Measurements from ENCODE around the gene C6orf132.

C6orf132 gene

GRCh38 chr6:42104095-42104803, 38.2 kb downstream of the C6orf132 start:
- peak; percentile 80 to 82 for ATAC-seq

DNA sequence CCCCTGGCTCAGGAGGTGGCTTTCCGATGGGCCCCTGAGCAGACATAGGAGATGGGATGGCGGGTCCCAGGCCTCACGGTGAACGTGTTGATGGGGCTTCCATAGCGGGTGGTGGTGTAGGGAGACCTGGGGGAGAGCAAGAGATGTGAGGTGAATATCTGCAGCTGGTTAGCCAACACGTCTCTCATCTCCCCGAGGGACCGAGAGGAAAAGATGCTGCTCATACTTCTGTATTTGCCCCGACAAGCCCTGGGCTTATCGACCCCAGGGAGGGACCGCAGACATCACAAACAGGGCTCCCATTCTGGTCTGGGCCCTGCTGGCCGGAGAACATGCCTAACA, 38.7 kb downstream of the C6orf132 start:
- peak in 1 of 2 donors; percentile 3 for ATAC-seq

GRCh38 chr6:42103216-42103615, 39.2 kb downstream of the C6orf132 start:
- ATAC-seq = no peak

- ATAC-seq = no peak
These were observed 41.2 kb downstream of the C6orf132 start for GRCh38 chr6:42101186-42101657.

GRCh38 chr6:42100029-42100901, 42.2 kb downstream of the C6orf132 start:
- no peak for ATAC-seq

DNA sequence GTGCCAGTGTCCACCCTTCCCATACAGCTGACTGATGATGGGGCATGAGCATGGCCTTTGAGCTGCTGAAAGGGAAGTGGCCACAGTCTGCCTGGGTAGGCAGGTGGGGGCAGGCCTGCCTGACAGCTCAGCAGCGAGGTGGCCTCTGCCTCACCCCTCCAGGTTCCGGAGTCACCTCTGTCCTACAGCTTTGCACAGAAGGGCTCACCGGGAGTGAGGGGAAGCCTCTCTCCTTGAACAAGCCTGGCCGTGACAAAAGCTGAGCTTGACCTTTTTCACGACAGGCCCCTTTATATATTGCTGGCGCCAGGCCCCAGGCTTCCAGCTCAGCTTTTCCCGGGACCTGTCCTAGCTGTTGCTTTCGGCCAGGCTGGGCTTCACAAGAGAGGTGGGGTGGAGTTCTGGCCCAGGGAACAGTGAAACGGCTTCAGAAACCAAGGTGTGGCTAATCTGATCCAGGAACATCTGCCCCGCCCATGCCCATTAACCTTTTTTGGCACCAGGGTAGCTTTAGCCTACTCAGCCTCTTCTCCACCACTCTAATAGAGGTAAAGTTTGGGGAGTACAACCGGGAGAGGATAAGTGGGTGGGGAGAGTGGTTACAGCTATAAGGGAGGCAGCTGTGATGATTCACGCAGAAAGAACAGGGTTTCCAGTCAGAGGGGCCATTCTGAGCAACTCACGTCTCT, 42.9 kb downstream of the C6orf132 start:
- ATAC-seq = no peak

- ATAC-seq = no peak
These were observed 46.5 kb downstream of the C6orf132 start for GRCh38 chr6:42095776-42096541.

DNA sequence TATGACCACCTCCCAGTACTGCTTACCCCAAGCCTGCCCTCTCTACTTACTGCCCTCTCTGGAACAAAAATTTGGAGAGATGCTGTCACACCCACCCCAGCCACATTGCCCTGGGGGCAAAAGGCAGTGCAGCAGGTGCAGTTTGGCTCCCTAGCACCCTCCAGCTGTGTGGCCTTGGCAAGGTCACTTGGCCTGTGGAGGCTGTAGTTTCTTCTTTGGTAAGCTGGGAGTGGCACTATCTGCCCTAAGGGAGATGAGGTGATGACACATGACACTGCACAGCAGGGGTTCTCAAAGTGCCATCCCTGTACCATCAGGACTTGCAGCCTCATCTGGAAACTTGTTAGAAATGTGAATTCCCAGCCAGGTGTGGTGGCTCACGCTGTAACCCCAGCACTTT, 47.3 kb downstream of the C6orf132 start:
- no peak for ATAC-seq

- ATAC-seq = no peak
These were observed 48.7 kb downstream of the C6orf132 start for GRCh38 chr6:42093582-42094329.

GRCh38 chr6:42091718-42092023, 50.7 kb downstream of the C6orf132 start:
- no peak for ATAC-seq

DNA sequence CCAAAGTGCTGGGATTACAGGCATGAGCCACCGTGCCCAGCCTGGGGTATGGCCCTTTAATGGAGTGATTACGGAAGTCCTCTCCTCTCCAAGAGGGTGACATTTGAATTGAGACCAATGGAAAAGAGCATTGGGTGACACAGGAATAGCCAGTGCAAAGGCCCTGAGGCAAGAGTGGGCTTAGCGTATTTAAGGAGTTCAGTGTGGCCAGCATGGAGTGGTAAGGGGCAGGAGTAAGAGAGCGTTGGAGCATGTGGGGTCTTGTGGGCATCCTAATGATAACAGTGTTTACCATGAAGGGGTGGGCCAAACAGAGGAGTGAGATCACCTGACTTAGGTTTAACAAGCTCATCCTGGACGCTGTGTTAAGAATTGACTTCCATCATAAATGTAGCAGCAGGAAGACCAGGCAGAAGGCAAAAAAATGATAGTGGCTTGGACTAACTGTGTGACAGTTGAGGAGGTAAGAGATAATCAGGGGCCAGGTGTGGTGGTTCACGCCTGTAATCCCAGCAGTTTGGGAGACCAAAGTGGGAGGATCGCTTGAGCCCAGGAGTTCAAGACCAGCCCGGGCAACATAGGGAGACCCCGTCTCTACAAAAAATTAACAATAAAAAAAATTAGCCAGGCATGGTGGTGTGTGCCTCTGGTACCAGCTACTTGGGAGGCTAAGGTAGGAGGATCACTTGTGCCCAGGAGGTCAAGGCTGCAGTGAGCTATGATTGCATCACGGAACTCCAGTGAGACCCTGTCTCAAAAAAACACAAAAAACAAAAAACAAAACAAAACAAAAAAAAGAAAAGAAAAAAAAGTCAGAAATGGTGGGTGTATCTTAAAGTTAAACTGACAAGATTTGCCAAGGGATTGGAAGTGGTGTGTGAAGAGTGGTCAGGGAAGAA, 51.4 kb downstream of the C6orf132 start:
- no peak for ATAC-seq

DNA sequence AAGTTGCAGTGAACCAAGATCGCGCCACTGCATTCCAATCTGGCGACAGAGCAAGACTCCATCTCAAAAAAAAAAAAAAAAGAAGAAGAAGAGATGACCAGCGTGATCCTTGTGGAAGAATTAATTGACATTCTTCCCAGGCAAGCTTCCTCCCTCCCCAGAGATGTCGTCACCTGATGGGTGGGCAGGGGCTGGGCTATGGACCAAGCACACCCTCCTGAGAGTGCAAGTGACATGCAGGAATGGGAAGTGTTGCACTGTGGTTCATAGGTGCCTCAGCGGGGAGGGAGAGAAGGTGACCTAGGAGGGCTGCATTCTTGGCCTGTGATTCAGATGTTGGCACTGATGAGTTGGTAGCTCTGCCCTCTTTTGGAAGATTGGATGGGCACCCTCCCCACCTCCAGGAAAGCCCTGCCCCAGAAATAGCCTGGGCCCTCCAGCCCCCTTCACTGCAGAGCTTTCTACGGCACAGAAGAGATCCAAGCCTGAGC, 54.3 kb downstream of the C6orf132 start:
- no peak for ATAC-seq

- ATAC-seq = no peak
These were observed 56.1 kb downstream of the C6orf132 start for GRCh38 chr6:42086046-42087035.

DNA sequence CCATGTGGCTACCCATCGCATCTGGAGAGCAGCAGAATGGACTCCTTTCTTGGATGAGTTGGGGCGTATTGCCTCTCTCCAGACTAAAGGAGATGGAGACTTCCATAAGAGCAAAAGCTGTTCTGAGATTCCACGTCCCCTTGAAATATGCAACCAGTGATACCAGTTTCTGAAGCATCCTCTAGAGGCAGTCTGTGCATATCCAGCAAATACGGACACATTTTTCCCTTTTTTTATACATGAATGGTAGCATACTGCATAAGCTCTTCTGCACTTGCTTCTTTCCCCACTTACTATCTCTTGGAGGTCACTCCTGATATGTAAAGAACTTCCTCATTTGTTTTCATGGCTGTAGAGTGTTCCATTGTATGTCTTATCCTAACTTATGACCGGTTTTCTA, 57.5 kb downstream of the C6orf132 start:
- ATAC-seq = no peak

DNA sequence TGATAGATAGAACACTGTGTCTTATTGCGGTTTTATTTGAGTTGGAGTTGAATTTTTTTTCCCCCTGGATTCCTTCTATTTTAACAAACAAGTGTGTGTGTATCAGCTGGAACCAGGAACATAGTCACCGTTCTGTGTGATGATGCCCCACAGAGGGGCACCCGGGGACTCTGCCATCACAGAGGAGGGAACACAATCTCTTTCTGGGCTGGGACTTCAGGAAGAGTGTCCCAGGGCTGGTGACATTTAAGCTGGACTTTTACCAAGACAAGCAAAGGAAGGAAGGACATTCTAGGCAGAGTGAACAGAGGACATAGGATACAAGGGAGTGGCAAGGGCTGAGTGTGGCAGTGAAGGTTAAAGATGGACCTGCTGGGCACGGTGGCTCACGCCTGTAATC, 58.9 kb downstream of the C6orf132 start:
- no peak for ATAC-seq

GRCh38 chr6:42079941-42080464, 62.4 kb downstream of the C6orf132 start:
- no peak for ATAC-seq

DNA sequence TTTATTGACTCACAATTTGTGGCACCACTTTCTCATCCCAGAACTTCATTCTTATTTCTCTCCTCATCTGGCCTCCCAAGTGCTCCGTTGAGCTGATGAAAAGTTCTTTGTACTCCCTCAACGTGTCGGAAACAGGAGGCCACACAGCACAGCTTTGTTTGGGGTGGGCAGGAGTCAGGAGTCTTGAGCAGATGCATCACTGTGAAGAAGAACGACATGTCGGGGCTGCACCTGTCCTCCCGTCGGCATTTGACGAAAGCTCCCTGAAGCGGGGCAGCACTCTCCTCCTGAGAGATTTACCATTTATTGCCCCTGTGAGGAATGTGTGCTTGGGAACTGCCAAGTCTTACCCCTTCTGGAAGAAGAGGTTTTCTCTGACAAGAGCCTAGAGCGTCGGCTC, 64.0 kb downstream of the C6orf132 start:
- no peak for ATAC-seq

DNA sequence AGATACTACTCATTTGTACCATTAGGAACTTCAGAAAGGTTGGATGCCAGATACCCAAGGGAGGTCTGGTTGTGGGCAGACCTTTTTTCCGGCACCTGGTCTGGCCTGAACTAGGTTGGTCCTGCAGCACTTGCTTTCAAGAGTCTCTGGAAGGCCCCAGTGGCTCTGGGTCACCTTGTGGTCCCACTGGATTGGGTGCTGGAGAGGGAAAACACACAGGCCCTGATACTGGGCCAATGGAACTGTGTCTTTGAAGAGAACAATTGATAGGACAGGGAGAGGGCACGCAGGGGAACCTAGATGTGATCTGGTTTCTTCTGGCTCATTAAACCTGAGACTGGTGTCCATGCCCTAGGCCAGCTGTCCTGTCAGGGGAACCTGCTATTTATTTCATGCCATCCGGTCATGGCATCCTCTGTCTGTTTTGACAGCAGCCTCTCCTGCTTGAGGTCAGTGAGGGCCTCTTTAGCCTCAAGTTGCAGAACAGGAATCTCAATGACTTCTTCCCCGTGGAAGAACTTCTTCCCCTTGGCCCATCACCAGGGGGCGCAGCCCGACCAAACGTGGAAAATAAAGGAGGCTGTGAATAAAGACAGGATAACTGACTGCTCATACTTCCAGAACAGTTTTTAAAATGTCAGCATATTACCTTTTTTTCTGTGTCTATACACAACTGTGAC, 67.1 kb downstream of the C6orf132 start:
- no peak for ATAC-seq

DNA sequence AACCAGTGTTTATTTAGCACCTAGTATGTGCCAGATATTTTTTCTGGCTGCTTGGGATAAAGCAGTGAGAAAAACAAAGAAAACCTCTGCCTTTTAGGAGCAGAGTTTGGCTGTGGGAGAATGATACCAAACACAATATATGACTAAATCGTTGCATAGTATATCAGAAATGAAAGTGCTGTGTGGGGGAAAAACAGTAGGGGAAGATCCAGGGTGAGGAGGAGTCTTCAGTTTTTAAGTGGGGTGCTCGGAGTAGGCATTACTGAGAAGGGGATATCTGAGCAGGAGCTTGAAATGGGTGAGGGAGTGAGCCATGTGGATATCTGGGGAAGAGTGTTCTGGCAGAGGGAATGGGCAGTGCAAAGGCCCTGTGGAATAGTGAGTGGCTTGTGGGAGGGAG, 69.1 kb downstream of the C6orf132 start:
- no peak for ATAC-seq
